HL-60/S4 treated with retinoic acid at 250 ng/mL for 4 days and 3 days (cell line): ENCODE results near the gene PRH2.

Experiments
- in situ Hi-C: fragments of 300-500 bp; cut with MboI; formaldehyde crosslinking; loops from 2 replicates; pipeline ENCODE4 v1.7.0; 2022; ENCODE audit warnings: low sequenced_read_pairs

PRH2 gene

GRCh38 chr12:10928746-10929286, at the start of gene PRH2:
Gene PRH2 (plus strand): TSS chr12:10929236. CDS start chr12:10929274, 38 bp downstream.
- in situ Hi-C loops = no loop called here

- in situ Hi-C loops = no loop called here
Measured at GRCh38 chr12:10884086-10884725, 44.8 kb upstream of the PRH2 start, which contains the start of gene PRH1. Gene PRH1 (minus strand): TSS chr12:10884255. CDS start chr12:10884217, 38 bp downstream.

GRCh38 chr12:10889226-10889625, 39.8 kb upstream of the PRH2 start:
- in situ Hi-C loops = no loop called here

- in situ Hi-C loops = no loop called here
Measured at GRCh38 chr12:10891937-10892336, 37.1 kb upstream of the PRH2 start.

GRCh38 chr12:10896854-10897253, 32.2 kb upstream of the PRH2 start:
- in situ Hi-C loops = no loop called here

GRCh38 chr12:10900530-10900929, 28.5 kb upstream of the PRH2 start:
- in situ Hi-C loops = no loop called here

- in situ Hi-C loops = no loop called here
Measured at GRCh38 chr12:10900972-10901371, 28.1 kb upstream of the PRH2 start.

GRCh38 chr12:10901427-10901826, 27.6 kb upstream of the PRH2 start:
- in situ Hi-C loops = no loop called here

- in situ Hi-C loops = no loop called here
Measured at GRCh38 chr12:10904686-10905085, 24.4 kb upstream of the PRH2 start.

- in situ Hi-C loops = no loop called here
Measured at GRCh38 chr12:10909462-10909861, 19.6 kb upstream of the PRH2 start, which contains the start of gene TAS2R13. Gene TAS2R13 (minus strand): TSS chr12:10909562. CDS start chr12:10909298, 264 bp downstream.

GRCh38 chr12:10910380-10910779, 18.7 kb upstream of the PRH2 start:
- in situ Hi-C loops = no loop called here

GRCh38 chr12:10919809-10920208, 9.2 kb upstream of the PRH2 start:
- in situ Hi-C loops = no loop called here

- in situ Hi-C loops = no loop called here
Measured at GRCh38 chr12:10926269-10926668, 2.8 kb upstream of the PRH2 start.

GRCh38 chr12:10936506-10936905, 7.5 kb downstream of the PRH2 start:
- in situ Hi-C loops = no loop called here

- in situ Hi-C loops = no loop called here
Measured at GRCh38 chr12:10939163-10939562, 10.1 kb downstream of the PRH2 start, which contains the start of gene TAS2R14. Gene TAS2R14 (minus strand): TSS chr12:10939263. CDS start chr12:10939207, 56 bp downstream.

- in situ Hi-C loops = no loop called here
Measured at GRCh38 chr12:10940389-10940788, 11.4 kb downstream of the PRH2 start.

- in situ Hi-C loops = no loop called here
Measured at GRCh38 chr12:10941369-10941768, 12.3 kb downstream of the PRH2 start.

- in situ Hi-C loops = no loop called here
Measured at GRCh38 chr12:10941916-10942607, 13.0 kb downstream of the PRH2 start.

GRCh38 chr12:10943167-10943566, 14.1 kb downstream of the PRH2 start:
- in situ Hi-C loops = no loop called here

- in situ Hi-C loops = no loop called here
Measured at GRCh38 chr12:10952645-10953044, 23.6 kb downstream of the PRH2 start.

- in situ Hi-C loops = no loop called here
Measured at GRCh38 chr12:10956085-10956484, 27.0 kb downstream of the PRH2 start.

- in situ Hi-C loops = no loop called here
Measured at GRCh38 chr12:10957741-10958140, 28.7 kb downstream of the PRH2 start.
